ENCODE measurements around the gene ALDH1L2.
"Not testable (repeated sequence)": the region's sequence is repeated elsewhere in the genome, so short reads cannot be mapped to it uniquely, and the experiment has no call there.

The ALDH1L2 gene

DNA sequence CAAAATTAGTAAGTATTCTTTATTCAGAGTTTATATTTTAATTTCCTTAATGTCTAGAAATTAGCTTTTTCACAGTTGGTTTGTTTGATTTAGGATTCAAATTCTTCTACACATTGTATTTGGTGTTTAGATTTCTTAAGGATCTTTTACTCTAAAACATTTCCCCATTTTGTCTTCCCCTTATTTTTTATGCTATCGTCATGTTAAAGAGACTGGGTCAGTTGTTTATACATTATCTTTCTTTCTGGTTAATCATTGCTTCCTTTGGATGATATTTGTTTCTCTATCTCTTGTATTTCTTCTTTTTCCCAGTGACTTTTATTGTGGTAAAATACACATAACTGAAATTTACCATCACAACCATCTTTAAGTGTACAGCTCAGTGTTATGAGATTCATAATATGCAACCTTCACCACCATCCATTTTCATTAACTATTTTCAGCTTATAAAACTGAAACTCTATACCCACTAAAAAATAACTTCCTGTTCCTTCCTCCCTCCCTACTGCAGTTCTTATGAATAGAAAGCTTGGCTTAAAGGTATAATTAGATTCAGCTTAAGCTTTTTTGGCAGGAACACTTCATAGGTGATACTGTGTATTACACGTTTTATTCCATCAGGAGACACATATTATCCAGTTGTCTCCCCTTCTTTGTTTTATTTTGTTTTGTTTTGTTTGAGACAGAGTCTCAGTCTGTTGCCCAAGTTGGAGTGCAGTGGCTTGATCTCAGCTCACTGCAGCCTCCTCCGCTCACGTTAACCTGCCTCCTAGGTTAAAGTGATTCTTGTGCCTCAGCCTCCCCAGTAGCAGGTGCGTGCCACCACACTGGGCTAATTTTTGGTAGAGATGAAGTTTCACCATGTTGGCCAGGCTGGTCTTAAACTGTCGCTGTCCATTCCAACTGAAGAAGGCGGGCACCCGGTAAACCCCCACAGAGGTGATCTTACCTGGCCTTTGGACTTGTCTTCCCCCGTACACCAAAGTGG is 53.1 kb downstream of the ALDH1L2 start:
- DNase-seq: no peak

DNA sequence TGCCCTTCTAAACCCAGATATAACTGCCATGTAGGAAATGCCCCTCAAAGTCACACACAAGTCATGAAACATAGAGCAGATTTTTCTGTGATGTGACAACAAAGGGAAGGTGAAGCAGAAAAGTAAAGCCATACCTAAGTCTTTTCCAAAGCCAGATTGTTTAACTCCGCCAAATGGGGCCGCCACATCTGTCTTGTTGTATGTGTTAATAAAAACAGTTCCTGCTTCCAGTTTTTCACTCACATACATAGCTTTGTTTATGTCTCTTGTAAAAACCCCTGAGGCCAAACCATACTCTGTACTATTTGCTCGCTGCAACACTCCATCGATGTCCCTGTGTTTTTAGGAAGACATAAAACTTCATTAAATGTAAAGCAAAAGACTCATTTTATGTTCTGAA is 57.8 kb downstream of the ALDH1L2 start:
- no peak for DNase-seq

DNA sequence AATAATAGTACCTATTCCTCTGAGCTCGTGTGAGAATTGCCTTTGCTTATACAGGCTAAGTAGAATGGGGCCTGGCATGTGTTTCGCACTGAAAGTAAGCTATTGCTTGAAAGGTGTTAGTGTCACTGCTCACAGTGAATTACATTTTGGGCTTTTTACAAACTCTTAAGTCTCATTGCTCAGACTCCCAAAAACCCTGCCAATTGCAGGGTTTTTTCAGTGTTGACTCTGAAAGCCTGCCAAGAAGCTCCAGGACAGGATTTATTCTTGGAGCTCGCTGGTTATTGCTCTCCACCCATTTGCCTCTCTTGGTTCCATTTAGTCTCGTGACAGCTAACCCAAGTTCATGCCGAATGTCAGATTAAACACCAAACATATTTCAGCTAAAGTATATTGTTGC is 58.4 kb downstream of the ALDH1L2 start:
- no peak for DNase-seq

DNA sequence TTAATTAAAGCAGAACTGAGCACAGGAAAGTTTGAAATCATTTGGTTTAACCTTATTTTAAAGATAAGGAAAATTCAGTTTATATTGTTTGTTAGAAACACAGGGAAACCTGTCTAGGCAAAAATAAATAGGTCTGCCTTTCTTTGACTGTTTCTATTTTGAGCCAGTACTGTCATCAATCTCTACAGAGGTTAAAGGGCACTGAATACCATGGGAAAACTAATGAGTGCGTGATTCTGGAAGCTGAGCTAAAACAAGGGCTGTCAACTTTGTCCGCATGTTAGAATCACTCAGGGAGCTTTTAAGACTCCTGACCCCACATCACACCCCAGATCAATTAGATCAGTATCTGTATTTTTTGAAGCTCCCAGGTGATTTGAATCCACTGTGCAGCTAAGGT is 59.3 kb downstream of the ALDH1L2 start:
- DNase-seq: no peak

DNA sequence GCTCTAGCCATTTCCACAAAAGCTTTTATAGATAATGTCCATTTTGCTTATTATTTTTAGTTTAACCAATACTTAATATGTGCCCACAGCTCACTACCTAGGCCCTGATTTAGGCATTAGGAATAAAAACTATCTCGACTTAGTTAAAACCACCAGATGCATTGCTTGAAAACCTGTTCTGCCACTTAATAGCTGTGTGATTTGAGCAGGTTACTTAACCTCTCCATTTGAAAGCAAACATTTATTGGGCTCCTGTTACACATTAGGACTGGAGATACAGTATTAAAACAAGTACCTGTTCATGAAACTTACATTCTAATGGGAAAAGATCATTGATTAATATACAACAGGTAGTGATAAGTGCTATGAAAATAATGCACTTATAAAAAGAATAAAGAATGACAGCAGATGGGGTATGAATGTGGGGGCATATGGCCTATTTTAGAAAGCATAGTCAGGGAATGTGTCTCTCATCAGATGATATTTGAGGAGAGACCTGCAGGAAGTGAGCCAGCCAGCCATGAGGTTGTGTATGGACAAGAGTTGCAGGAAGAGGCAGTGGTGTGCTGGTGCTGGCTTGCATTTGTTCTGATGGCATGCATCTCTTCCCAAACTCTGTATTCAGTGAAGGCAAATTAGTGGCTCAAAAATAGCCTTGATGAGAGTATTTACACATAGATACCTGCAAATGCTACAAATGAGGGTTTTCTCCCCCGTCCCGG is 63.9 kb downstream of the ALDH1L2 start:
- no peak for DNase-seq

DNA sequence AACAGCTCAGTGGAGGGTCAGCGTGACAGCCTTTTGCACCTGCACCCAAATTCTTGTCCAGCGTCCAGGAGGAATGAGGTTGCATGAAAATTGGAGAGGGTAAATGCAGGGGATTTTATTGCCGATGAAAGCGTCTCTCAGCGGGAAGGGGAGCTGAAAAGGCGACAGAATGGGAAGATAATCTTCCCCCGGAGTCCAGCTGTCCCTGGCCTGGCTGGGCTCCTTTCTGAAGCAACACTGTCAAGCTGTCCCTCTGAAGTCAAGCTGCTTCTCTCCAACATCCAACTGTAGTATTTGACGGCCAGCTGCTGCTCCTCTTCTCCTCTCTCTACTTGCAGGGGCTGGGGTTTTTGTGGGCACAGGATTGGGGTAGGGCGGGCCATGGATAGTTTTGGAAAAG is 65.5 kb downstream of the ALDH1L2 start:
- DNase-seq: no peak

DNA sequence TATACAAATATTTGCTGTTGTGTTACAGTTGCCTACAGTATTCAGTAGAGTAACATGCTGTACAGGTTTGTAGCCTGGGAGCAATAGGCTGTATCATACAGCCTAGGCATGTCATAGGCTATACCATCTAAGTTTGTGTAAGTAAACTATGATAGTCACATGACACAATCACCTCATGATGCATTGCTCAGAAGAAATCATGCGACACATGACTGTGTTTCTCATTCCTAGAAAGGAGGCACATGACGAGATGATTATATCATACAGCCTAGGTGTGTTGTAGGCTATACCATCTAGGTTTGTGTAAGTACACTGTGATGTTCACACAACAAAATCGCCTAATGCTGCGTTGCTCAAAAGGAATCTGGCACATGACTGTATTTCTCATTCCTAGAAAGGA is 66.2 kb downstream of the ALDH1L2 start:
- no peak for DNase-seq

DNA sequence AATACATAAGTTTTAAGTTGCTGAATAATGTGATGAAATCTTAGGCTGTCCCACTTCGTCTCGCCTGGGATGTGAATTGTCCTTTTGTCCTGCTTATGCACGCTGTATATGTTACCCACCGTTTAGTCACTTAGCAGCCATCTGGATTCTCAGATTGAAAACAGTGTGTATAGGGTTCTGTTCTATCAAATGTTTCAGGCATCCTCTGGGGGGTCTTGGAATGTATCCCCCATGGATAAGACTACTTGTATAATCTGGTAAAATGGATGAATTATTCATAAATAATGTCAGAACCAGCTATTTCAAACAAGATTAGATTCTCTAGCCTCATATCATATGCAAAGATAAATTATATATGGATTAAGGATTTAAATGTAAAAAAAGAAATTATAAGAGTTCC is 68.7 kb downstream of the ALDH1L2 start:
- no peak for DNase-seq

DNA sequence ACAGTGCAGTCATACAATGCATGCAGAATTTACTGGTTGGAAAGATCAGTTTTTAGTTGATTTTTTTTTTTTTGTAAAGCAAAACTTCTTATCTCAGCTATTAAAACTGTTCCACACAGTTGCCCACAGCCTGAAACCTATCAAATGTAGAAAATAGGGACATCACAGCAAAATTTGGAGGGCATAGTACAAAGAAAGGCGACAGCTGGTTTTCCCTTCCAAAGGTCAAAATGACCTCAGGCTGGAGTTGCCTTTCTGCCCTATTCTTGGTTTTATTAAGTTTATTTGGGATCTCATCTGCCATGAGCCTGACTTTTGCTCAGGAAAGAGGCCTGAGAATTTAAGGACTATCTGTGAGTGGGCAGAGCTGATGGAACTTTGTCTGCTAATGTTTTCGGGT is 69.7 kb downstream of the ALDH1L2 start:
- DNase-seq: no peak

DNA sequence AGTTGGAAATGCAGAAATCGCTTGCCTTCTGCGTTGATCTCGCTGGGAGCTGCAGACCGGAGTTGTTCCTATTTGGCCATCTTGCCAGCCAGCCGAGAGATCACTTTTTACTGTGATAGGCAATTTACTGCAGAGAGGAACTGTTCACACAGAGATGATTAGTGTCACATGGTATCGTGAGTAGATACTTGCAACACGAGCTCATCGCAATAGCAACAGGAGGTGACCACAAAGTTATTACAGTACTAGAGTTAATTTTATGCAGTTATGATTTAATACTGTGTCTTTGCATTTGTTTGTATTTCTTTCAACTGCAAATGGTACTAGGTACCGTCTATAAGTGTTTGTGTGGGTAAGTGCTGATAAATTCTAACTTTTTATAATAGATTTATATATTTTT is 70.4 kb downstream of the ALDH1L2 start:
- DNase-seq: no peak

DNA sequence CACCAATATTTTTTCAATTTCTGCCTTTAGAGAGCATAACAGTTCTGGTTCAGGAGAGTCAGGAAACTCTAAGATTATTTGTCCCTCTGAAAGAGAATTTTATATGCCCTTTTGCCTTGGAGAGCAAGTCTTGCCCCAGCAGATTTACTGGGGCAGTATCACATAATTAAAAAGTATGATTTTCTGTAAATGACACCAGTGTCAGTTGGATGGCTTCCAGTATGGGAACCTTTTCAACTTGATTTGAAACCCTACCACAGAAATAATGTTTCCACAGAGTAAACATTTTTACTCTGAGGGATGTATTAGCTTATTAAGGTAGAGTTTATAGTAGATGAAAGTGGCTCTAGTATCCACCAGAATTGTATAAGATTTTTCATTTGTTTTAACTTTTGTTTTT is 82.8 kb downstream of the ALDH1L2 start:
- no peak for DNase-seq

DNA sequence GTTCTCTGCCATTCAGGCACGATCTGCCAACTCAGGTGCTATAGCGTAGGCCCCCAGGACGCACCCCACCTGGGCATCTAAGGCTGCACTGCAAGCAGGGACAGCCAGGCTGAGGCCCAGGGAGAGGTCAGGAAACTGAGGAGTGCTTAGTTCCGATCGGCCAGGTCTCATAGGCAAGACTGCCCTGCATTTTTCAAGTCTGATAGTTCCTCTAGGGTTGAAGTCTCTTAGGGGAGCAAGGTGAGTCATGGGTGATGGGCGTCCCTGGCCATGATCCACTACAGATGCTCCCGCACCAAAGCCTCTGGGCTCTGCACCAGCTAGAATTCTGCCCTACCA is 84.9 kb downstream of the ALDH1L2 start:
- no peak for DNase-seq

DNA sequence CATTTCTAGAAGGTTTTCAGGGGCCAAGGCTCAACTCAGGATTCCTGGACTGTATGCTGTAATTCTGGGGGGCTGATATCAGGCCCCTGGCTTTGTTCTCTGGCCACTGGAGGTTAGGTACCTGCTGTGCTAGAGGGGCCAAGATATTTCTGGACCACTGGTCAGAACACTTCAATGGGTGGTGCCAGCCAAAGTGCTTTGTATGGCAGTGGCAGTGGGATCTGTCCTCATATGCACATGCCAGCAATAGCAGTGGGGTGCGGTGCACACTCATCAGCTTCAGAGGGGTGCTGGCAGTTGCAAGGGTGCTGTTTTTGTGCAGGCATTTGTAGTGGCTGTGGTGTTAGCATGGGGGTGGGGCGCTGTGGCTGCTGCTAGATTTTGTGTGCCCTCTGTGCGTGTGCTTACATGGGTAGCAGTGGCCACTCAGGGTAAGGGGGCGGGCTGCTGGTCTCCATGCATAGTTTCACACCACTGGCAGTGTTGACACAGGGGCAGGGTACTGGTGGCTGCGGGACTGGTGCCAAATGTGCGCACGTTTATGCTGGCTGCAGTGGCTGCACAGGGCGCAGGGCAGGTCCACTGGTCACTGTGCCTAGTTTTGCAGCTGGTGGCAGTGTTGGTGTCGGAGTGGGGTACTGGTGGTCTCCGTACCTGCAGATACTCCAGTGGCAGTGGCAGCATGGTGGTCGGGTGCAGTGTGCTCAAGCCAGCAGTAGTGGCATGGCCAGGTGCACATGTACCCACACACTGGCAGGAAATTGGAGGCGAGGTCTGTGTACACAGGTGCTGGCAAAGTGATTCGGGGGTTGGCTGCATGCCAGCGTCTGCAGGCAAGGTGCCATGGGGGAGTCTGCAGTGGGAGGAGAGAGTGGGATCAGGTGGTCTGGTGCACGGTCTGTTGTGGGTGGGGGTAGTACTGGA is 85.6 kb downstream of the ALDH1L2 start:
- no peak for DNase-seq

DNA sequence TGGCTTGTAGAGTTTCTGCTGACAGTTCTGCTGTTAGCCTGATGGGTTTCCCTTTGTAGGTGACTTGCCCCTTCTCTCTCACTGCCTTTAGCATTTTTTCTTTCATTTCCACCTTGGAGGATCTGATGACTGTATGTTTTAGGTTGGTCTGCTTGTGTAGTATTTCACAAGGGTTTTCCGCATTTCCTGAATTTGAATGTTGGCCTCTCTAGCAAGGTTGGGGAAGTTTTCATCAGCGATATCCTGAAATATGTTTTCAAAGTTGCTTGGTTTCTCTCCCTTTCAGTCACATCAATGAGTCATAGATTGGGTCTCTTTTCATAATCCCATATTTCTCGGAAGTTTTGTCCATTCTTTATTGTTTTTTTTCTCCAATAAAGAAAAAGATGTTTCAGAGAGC is 86.7 kb downstream of the ALDH1L2 start:
- no peak for DNase-seq

DNA sequence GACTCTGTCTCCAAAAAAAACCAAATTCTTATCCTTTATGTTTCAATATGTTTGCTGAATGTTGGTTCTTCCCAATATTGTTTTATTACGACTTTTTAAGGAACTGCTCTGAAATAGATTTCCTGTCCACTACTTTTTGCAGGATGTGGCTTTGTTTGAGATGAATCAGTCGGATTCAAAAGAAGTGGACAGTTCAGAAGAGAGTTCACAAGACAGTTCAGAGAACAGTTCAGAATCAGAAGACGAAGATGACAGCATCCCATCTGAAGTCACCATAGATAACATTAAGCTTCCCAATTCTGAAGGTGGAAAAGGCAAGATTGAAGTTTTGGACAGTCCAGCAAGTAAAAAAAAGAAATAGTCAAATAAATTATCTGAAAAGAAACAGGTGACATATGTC is 89.9 kb downstream of the ALDH1L2 start:
- DNase-seq: no peak

DNA sequence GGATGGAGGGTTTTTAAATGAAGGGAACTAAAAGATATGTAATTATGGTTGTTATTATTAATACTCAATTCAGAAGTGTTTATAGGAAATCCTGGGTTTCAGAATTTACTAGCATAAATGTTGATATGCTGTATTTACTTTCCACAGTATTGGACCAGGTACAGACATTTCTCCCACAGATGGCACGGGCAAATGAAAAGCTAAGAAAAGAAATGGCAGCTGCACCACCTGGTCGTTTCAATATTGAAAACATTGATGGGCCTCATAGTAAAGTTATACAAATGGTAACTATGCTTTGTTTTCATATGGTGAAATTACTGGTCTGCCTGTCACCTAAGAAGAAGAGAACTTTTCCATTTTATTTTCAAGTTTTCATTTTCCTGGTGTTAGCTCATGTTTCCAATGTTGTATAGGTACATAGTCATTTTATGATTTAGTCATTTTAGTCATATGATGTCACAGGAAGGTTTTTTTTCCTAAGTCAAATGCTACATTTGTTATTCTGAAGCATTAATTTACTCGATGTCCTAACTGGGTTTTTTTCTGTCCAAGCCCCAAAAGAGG is 92.6 kb downstream of the ALDH1L2 start:
- no peak for DNase-seq

DNA sequence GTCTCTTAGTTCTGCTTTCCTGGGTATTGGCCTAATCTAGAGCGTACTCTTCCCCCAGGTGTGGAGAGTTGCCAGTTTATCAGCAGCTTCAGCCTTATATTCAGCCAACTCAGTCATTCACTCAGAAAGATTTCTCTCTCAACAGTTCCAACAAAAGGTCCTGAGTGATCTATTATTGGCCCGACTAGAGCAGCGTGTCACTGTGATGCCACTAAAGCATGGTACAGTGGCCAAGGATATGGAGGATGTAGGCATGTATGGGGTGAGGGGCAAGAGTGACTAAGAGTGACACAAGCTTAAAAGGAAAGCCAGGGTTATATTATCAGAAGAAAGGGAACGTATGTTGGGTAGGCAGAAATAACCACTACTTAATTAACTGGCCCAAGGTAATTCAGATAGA is 93.3 kb downstream of the ALDH1L2 start:
- no peak for DNase-seq

DNA sequence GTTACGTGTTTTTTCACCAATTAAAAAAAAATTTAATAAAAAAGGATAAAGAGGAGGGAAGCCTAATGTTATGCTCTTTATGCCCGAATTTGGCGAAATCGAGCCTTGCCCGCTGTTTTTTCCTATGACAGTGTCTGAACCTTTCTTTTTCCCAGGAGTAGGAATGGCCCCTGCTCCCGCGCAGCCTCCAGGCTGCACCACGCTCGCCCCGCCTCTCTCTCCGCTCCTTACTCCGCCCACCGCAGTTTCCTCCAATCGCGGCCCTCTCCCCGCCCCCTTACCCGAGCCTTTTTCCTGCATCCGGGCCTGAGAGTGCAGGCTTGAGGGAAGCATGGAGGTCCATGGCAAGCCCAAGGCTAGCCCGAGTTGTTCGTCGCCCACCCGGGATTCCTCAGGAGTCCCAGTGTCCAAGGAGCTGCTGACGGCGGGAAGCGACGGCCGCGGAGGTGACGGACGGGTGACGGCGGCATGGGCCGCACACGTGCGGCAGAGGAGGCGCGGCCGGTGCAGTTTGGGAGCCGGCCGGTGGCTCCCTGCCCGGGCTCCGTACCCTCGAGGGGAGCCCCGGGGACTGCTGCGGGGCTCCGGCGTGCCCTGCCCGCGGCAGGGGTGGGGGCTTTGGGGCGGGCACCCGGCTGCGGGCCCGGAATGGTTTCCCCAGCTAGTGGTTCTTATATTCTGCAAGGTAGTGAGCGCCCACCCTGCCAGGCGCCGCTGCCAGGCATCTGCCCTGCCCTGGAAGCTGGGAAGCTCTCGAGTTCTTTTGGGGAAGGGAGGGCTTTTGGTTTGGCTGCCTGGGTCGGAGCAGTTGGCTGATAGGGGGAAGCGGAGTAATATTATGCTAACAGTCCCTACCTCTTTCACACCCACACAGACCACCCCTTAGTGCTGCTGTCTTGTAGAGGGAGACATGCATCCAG is 98.0 kb downstream of the ALDH1L2 start, which contains the start of gene NOPCHAP1:
TSS of gene NOPCHAP1 (plus strand) at position 295 of the 920 bp plus-strand sequence. CDS start at position 332, 37 bp downstream.
- peak; percentile 75 for DNase-seq

DNA sequence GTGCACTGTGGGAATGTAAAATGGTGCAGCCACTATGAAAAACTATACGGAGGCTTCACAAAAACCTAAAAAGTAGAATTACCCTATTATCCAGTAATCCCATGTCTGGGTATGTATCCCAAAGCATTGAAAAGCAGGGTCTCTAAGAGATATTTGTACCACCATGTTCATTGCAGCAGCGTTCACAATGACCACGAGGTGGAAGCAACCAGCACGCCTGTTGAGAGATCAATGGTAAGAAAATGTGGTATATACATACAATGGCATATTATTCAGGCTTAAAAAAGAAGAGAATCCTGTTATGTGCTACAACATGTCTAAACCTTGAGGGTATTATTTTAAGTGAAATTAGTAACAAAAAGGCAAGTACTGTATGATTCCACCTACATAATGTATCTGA is 99.1 kb downstream of the ALDH1L2 start:
- DNase-seq: no peak

DNA sequence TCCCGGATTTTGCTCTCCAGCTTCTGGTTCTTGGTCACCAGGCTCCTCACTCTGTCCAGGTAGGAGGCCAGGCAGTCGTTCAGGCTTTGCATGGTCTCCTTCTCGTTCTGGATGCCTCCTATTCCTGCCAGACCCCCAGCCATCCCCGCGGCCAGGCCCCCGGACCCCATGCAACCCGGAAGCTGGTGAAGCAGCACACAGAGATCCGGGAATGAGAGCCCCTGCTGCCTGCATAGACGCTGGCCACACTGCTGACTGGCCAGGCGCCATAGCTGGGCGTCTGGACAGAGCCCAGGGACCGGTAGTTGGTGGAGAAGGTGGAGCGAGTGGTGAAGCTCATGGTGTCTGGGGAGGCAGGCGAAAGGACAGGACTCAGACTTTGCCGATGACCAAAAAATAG is 106.6 kb downstream of the ALDH1L2 start:
- DNase-seq: not testable (repeated sequence)

DNA sequence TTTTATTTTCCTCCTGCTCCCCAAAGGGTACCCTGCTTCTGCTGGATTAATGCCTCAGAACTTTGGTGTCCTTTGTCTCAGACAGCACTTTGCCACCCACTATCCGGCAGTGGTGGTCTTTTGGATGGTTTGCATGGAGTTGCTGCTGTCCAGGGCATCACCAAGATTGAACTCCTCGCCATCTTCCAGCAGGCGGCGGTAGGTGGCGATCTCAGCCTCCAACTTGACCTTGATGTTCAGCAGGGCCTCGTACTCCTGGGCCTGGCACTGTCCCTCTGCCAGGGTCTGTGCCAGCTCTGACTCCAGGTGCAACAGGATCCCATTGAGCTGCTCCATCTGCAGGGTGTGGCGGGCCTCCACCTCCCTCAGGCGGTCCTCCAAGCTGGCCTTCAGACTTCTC is 107.6 kb downstream of the ALDH1L2 start:
- DNase-seq: no peak

Data from central memory CD4-positive, alpha-beta T cell (primary cell).